ENCODE measurements around the gene KLHL3.
A peak's percentile ranks its signal among the peaks of the same experiment; 100 is the strongest.

DNA sequence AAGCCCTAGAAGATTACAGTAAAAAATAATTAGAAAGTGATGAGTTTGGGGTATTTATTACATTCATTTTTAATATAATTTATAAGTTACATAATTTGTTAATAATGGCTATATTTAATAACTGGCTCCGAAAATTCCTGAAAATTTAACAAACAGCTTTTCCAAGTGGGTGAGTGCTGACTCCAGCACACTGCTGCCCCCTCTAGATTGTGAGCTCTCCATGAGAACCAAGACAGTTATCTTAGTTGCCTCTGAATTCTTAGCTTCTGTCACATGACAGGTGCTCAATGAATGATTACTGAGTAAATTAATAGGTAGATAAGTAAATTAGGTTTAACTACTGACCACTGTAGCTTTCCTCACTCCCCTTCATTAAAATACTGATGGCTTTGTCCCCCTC lies 7.8 kb downstream of the KLHL3 start:
- TF ChIP-seq, protein P1, sequence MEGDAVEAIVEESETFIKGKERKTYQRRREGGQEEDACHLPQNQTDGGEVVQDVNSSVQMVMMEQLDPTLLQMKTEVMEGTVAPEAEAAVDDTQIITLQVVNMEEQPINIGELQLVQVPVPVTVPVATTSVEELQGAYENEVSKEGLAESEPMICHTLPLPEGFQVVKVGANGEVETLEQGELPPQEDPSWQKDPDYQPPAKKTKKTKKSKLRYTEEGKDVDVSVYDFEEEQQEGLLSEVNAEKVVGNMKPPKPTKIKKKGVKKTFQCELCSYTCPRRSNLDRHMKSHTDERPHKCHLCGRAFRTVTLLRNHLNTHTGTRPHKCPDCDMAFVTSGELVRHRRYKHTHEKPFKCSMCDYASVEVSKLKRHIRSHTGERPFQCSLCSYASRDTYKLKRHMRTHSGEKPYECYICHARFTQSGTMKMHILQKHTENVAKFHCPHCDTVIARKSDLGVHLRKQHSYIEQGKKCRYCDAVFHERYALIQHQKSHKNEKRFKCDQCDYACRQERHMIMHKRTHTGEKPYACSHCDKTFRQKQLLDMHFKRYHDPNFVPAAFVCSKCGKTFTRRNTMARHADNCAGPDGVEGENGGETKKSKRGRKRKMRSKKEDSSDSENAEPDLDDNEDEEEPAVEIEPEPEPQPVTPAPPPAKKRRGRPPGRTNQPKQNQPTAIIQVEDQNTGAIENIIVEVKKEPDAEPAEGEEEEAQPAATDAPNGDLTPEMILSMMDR (IDR thresholded peaks at IDR 0.05), result peak in 2 of 7 experiments; percentile 7 to 31
- no peak for TF ChIP-seq POLR2A (IDR thresholded peaks at IDR 0.05)

All from body of pancreas (tissue), 4 donors.